ENCODE results near the gene GPR143.
A peak's percentile ranks its signal among the peaks of the same experiment; 100 is the strongest.

Gene GPR143

DNA sequence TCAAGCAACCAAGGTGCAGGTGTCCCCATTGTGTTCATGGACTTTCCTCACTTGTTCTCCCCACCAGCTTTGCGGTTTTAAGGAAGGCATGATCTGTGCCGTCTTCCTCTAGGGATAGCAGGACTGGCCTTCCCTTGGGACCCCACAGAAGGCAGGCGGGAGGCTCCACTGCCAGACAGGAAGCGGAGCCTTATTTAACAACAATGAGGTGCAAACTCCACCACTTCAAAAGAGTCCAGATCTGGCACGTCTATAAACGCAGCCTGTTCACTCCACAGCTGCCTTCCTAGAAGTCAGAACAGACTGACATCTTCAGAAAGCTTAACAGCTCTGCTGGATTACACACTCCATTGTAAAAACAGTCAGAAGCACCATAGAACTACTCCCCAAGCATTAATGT, 1.7 kb upstream of the GPR143 start:
- DNase-seq = no peak

DNA sequence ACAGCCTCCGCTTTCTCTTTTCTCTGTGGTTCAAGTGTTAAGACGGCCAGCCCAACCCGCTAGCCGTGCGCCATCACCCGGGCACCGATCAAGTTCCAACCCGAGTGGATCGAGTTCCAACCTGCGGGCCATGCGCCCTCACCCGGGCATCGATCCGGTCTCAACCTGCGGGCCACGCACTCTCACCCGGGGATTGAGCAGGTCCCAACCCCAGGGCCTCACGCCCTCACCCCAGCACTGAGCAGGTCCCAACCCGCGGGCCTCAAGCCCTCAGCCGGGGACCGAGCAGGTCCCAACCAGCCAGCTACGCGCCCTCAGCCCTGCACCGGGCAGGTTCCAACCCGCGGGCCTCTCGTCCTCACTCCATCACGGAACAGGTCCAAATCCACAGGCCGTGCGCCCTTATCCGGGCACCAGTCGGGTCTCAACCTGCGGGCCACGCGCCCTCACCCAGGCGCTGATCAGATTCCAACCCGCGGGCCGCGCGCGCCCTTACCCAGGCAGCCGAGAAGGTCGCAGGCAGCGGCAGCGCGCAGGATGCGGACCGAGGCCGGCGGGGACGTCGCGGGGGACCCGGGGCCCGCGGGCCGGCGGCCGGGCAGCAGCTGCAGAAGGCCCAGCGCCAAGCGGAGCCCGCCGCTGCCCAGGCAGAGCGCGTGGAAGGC, 443 bp downstream of the GPR143 start:
- no peak for DNase-seq

DNA sequence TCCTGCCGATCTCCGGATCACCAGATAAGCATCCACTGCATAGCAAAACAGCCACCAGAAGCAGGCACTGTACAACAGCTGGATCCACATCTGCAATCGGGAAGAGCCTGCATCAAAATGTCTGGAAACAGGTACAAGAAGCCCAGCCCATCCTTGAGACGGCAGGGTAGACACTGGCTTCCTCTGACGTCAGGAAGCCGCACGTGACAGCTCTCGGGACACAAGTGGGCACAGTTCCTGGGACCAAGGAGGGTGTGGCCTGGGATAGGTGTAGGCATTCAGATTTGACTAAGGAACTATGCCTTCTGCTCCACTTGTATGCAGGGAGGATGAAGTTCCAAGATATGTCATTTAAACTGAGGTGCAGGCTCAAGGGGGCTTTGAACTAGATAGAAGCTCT, 6.3 kb downstream of the GPR143 start:
- no peak for DNase-seq

DNA sequence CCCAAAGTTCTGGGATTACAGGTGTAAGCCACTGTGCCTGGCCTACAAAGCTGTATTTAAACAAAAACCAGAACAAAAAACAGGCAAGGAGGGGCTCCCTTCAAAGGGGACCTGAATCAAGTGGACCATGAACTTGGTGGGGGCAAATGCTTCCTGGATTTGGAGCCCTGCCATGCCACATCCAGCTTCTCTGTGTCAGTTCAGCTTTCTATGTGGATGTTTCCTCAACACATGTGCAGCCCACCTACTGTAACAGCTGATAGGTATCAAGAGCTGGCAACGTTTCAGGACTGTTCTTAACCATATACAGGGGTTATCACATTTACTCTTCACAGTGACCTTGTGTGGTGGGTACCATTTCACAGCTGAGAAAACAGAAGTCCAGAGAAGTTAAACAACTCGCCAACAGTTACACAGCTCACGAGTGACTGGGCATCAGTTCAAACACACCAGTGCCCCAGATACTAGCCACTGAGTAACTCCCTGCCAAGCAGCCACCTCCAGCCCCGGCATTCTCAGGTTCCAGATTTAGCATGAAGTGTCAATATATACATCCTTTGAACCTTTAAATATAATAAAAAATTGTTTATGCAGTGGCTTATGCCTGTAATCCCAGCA, 7.5 kb downstream of the GPR143 start:
- no peak for DNase-seq

DNA sequence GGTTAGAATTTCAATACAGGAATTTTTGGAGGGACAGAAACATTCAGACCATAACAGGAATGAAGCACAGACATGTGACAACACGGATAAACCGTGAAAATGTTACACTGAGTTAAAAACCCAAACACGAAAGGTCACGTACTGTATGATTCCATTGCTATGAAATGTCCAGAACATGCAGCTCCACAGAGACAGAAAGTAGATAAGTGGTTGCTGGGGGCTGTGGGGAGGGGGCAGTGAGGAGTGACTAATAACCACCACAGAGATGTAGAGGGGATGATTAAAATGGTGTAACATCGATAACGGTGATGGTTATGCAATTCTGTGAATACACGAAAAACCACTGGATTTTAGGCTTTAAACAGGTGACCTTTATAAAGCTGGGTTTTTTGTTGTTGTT, 8.3 kb downstream of the GPR143 start:
- DNase-seq = no peak

DNA sequence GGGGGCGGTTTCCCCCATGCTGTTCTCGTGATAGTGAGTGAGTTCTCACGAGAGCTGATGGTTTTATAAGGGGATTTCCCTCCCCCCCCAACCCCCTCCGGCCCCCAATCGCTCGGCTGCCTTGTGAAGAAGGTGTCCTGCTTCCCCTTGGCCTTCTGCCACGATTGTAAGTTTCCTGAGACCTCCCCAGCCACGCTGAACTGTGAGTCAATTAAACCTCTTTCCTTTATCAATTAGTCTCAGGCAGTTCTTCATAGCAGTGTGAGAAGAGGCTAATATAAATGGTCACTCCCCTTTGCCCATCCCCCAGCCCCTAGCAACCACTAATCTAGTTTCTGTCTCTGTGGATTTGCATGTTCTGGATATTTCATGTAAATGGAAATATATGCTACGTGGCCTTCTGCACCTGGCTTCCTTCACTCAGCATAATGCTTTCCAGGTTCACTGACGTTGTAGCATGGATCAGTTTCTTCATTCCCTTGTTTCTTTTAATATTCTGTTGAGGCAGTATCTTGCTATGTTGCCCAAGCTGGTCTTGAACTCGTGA, 16.4 kb downstream of the GPR143 start:
- no peak for DNase-seq

DNA sequence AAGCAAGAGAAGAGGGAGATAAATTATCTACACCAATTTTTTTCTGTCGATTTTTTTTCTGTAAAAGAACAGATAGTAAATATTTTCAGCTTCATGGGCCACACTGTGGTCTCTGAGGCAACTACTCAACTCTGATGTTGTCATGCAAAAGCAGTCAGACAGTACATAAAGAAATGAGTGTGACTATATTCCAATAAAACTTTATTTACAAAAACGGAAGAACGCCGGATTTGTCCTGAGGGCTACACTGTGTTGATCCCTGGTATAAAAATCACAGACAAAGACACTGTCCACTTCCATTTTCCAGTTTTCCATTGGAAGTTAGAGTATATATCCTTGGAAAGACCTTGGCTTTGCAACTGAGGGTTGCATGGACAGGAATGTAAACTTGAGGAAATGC, 18.0 kb downstream of the GPR143 start:
- DNase-seq = no peak

DNA sequence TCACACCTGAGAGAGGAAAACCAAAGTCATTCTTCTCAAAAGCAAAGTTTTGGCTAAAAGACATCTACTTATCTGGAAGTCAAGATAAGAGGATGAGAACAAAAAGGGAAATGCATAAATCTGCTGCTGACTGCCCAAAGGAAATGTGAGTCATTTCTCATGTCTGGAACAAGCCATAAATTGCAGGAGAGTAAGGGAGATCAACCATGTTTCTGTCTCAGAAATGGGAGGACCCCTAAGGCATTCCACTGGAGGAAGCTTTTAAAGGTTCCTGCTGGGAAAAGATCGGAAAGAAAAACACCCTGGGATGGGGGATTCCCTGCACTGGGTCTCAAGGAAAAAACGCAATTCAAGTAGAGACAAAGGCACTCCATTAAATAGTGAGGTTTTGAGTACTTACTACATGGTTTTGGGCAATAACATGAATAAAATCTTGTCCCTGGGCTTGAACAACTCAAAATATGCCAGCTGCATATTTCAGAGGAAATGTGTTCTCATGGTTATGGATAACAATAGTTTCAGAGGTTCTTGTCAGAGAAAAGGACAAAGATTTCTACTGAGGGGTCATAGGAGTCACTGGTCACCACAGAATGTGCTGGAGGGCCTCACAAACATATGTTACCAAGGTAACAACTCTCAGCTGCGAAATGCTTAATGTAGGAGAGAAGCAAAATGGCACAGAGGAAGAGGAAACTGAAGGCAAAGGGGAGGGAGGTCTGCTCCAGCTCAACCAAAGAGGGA, 19.3 kb downstream of the GPR143 start:
- no peak for DNase-seq

DNA sequence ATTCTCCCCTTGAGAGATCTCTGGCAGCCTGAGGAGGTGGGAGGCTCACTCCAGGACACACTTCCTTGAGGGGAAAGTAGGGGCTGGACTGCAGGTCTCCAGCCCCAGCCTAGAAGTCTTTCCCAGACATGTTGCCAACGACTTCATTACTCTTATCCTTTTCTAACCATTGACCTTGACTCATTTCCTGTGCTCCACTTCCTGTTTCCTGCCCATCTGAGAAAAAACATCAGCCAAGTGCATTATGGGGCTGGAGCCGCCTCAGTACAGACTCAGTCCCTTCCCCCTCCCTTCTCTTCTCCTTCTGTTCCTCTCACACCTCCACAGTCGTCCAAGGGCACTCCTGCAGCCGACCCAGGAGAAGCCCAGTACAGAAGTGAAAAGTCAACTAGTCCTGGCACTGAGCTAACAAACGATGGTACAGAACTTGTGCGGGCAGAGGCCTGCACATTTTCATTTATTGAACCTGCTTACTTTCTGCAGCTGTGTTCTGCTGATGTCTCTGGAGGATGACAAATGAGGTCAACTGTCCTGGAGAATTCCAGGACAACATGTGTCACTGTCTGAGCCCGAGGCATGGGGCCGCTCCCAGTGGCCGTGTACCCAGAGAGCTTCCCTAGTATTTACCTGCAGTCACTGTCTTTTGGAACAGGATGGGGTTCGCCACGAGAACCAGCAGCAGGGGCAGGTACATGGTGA, 20.1 kb downstream of the GPR143 start:
- no peak for DNase-seq

DNA sequence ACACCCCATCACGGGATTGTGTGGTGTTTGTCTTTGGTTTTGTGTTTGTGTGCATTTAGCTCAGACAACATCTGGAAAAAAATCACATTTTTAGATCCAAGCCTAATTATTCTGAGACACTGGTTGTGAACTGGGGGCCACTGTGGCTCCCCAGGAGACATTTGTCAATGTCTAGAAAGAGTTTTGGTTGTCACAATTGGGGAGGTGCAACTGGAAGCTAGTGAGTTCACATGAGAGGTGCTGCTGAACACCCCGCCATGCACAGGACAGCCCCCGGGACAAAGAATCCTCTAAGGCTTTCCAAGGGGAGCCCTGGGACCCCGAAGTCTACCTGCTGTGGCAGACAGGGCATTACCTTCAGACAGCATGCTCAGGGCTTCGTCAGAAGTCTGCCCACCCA, 26.5 kb downstream of the GPR143 start:
- DNase-seq = no peak

DNA sequence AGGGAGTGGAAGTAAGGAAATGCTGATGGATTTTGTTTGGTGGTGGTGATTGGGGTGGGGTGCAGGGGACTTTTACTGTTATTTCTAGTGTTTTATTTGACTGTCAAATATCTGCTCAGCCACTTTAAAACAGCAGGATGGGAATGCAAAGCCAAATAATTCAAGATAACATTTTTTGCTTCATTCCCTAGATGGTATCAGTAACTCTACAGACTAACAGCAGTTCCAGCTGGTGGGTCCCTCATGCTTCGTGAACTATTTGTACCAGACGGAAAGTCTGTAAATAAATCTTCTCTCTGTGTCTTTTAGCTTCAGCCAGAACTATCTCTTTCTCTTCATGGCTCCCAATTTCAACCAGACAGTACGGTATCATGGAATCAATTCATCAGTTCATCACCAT, 27.5 kb downstream of the GPR143 start:
- no peak for DNase-seq

DNA sequence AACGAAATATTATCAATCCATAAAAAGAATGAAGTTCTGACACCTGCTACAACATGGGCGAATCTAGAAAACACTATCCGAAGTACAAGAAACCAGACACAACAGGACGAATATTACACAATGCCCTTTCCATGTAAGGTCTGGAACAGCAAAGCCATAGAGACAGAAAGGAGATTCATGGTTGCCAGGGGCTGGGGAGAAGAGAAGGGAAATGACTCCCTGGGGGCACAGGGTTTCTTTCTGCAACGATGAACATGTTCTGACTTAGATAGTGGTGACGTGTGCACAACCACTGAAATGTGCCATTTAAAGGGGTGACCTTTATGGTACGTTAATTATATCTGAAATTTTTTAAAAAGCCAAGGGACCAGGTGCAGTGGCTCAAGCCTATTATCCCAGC, 28.3 kb downstream of the GPR143 start:
- DNase-seq = no peak

DNA sequence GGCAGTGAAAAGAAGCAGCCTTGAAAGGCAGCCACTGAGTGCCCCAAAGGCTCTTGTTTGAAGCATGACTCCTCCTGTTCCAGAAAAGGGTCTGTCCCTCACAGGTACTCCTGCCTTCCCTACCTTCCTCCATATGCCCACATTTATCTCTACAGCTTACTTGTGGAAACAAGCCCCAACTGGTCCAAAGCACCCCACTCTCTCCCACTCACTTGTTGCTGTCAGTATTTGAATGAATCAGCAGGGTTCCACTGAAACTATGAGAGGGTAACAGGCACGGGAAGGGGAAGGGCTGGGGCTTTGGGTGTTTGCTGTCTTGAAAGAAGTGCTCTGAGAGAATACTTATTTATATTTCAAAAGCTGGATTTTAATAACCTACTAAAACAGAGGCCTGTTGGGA, 34.9 kb downstream of the GPR143 start:
- no peak for DNase-seq

DNA sequence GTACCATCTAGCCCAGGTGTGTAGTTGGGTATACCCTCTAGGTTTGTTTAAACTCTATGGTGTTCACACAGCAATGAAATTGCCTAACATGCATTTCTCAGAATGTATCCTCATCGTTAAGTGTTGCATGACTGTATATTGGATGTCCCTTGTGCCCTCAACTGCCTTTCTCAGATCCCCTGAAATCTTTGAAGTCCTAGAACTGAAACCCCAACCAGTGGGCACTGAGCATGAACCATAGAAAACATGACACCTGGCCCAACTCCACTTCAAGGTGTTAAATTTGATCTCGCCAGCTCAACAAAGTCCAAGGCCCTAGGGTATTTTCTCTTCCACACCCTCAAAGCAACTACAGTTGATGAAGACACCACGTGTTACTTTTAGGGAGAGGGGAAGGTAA, 35.6 kb downstream of the GPR143 start:
- no peak for DNase-seq

DNA sequence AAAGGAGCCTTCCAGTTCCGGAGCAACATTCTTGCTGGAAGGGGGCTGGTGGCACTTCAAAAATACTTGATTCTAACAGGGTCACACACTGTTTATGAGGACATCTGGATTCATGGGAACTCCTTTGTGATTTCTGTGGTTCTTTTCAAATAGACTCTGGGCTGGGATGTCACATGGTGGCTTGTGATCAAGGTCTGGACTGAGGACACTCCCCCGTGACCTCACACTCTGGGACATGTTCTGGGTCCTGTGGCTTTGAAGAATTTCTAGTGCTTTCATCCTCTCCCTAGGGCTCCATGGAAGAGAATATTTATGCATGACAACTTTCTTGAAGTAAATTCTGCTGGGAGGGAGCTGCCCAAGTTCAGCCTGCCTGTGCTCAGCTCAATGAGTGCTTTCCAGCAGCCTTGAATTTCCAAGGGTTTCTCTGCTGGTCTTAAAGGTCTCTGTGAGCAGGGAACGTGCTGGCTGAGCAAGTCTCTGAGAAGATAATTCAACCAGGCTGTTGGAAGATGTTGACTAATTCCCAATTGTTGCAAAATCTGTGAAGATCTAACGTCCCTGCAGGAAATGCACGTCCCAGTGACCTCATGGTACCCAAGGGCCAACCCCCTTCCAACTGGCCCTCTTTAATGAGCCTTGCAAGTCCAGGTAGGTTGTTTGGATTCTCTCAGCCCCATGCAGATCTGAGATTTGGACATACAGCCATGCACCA, 36.3 kb downstream of the GPR143 start:
- DNase-seq = no peak

DNA sequence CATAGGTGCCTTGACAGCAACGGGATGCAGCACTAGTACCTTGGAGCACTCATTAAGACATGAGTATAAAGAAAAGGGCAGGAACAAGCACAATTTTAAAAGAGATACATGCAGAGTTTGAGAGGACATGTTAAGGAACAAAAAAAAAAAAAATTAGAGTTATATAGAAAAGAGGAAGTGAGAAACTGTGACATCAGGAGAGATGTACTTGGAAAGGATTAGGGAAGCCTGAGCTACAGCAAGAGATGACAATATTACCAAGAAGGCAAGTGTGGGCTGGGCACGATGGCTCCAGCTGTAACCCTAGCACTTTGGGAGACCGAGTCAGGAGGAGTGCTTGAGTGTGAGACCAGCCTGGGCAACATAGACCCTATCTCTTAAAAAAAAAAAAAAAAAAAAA, 37.4 kb downstream of the GPR143 start:
- no peak for DNase-seq

DNA sequence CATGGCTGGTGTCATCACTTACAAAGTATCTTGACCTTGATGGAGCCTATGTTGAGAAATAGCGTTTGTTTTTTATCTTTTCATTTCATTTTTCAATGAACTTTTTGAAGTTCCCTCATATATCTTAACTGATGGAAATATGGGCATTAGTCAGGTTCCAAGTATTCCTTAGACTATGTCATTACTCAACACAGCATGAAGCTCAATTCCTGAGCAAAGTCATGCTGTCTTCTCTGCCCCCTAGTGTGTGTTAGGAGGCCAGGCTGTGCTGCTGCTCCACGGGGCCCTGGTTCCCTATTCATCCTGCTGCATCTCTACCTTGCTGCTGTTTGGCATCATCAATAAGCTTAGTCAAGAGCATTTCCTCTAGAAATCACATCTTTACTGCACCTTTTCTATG, 40.9 kb downstream of the GPR143 start:
- no peak for DNase-seq

DNA sequence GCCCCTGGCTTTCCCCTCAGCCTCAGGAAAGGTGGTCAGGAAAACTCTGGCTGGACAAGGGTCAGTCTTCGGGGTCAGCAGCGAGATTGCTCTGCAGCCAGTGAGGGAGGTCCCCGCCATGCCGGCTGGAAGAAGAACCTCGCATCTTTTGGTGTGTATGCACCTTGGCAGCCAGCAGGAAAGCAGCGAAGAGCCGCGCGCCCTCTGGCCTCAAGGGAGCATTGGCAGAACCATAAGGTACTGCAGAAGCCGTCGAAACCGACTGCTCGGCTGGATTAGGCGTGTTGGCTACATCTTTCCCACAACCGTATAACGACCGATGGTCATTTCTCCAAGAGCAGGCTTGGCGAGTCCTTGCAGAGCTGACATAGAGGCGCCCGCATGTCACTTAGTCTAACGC, 48.3 kb downstream of the GPR143 start:
- no peak for DNase-seq

DNA sequence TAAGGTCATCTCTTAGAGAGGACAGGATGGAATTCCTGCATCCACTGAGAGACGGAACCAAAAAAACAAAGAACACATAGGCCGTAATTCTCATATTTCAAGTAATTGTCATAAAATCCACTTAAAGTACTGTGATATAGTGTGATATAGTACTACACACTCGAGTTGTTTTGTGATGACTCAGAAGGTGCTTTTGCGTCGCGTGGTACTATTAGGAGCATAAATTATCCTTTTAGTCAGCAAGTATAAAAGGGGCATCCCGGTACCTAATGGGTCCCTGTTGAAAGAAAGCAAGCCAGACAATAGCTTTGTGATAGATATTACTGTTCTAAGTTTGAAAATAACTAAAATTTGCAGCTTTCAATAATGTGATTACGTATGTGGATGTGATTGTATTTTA, 55.3 kb downstream of the GPR143 start:
- no peak for DNase-seq

DNA sequence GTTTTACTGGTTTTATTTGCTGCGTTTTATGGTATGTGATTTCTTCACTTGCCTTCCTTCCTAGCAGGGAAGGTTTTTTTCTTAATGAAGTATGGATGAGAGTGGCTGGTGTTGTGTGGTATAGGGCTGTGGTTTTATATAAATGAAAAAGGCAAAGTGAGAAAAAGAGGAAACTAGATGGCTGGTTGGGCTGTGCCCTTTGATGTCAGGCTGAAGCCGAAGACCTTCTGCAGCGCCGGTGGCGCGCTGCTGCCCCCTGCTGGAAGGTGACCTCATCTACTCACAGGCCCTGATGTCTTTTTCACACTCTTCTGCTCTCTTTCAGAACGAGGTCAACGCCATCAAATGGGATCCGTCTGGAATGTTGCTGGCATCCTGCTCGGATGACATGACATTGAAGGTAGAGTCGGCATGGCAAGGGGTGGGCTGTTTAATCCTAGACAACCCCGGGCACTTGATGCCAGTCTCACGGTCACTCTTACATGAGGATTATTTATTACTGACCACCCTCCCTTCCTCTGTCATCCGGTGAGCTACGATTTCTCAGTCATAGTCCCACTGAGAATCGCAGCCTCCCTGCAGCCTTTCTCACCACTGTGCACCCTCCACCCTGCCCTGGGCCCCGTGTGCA, 56.6 kb downstream of the GPR143 start:
- DNase-seq = peak; percentile 20

DNA sequence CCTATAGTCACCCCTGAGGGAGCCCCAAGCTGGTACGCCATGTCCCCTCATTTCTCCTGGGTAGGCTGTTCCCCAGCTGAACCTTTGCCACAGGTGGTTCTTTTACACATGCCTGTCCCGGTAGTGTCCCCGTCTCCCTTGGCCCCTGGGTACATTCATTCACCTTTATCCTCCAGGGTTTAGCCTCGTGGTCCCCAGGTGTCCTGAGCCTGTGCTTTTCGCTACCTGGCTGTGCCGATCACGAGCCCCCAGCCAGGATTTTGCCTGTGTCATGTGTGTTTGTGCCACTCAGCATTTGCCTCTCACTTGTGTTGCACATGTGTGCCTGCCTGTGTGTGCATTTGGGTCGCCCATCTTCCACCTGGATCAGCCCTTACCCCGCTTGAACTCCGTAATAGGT, 57.6 kb downstream of the GPR143 start:
- DNase-seq = no peak

DNA sequence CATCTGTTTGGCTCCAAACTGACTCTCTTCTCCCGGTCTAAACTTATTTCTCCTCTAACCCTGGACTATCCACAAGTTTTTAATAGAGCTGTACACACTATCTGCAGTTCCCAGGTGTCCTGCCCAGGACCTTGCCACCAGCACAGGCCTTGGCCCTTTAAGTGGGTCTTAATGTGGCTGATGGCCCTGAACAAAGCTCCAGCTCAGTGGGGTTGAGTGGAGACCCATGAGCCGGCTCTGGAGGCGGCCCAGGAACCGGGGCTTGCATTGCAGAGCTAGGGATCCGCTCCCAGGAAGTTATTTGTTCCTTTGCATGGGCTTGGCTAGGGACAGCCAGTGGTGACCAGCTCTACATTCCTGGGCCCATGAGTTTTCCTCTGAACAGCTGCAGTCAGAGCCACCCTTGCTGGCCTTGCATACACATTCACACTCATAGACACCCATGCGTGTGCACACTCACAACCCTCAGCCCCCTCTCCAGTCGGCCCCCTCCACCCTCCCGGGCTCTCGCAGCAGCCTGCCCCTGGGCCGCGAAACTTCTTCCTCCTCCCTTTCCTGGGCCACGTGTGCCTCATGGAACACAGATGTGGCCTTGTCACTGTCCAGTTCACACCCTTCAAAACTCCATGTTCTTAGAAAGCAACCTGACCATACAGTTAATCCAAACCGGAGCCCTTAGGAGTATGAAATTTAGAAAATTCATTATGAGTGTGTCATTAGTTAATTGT, 58.2 kb downstream of the GPR143 start:
- DNase-seq = no peak
